CD4-positive, alpha-beta T cell treated with Interleukin-12 subunit alpha and Interleukin-12 subunit beta, for 1 hour (primary cell): Measurements from ENCODE around the gene GPR3.

ENCODE experiments used
- DNase-seq: peaks from one replicate; pipeline ENCODE4 v3.0.0-alpha.2; 2020

The GPR3 gene, protein sequence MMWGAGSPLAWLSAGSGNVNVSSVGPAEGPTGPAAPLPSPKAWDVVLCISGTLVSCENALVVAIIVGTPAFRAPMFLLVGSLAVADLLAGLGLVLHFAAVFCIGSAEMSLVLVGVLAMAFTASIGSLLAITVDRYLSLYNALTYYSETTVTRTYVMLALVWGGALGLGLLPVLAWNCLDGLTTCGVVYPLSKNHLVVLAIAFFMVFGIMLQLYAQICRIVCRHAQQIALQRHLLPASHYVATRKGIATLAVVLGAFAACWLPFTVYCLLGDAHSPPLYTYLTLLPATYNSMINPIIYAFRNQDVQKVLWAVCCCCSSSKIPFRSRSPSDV

DNA sequence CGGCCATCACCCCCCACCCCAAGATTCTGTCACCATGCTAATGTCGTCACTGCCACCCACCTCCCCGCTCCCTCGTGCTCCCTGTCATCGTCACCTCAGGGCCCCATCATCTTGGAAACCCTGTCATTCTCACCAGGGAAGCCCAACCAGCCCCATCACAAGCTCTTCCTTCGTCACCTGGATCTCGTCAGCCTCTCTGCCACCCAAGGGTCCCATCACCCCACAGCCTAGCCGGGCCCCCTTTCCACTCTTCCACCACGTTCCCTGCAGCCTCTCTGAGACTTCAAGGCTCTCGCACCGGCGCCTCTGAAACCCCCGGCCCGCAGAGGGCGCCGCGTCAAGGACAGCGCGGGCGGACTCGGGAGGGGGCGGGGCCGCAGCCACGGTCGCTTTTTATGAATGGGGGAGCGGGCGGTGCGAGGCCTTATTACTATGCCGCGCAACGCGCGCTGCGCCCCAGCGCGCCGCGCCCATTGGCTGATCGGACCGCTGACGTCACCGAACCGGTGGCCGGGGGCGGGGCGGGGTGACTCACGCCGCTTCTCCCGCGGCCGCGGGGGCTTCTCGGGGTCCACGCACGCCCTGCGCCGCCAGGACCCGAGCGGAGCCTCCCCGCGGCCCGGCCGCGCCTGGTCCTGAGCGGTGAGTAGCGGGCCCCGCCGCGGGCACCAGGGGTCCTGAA, at the start of gene GPR3:
Gene GPR3, plus strand, starts transcription at position 527 of the 682 bp plus-strand sequence. CDS start 1,177 bp downstream, outside the sequence.
- DNase-seq = peak; percentile 95

DNA sequence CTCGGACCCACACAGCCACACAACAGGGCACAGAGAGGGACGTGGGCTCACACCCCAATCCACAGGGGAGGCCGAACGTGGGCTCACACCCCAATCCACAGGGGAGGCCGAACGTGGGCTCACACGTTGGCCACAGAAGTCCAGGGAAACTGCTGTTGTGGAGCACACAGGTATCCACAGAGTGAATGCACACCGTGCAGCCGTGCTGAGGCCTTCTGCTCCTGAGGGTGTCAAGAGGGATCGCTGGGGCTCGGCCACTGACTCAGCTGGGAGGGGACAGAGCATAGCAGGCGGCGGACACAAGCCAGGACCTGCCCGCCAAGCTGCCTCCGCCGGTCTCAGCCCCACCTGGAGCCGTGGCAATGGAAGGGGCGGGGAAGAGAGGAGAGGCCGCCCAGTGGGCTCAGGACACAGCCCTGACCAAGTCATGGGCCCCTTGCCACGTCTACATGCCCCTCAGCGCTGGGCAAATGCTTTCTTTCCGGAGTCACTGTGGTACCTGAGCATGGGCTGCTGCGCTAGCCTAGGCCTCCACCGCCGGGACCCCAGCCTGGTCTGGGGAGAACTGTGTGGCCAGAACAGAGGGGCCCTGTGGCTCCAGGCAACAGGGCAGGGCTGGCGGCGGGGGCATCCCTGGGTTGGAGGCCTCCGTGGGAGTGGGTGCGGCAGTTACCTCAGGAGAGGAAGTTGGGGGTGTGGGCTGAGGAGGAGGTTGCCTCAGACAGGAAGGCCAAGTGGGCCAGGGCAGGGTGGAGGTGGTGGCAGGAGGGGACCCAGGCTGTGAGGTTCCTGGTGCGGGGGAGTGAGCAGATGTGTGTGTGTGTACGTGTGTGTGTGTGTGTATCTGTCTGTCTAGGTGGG, 49.4 kb upstream of the GPR3 start:
- peak; percentile 87 for DNase-seq

DNA sequence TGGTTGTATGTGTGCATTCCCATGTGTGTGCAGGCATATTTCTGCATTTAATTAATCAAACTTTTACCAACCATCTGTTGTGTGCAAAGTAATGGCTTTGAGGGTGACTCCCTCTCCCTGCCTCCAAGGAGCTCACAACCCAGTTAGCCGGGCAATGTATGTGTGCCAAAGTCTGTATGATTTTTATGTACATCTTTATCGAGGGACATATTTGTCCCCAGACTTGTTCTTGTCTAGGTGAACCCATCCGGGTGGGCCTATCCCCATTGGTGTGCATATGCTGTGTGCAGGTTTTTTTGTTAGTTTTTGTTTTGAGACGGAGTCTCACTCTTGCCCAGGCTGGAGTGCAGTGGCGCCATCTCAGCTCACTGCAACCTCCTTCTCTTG, 48.8 kb upstream of the GPR3 start:
- no peak for DNase-seq

DNA sequence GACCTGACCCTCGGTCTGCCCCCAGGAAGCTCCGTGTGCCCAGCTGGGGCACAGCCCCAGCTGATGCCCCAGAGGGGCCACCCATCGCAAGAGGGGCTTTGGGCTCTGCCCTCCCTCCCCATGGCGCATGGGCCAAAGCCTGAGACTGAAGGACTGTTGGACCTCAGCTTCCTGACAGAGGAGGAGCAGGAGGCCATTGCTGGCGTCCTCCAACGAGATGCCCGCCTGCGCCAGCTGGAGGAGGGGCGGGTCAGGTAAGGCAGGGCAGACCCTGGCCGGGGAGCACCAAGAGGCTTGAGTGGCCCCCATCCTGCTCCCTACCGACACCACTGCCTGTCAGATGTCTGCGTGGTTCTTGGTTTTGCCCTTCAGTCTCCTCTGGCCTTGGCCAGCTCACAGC, 47.1 kb upstream of the GPR3 start:
- DNase-seq = no peak

DNA sequence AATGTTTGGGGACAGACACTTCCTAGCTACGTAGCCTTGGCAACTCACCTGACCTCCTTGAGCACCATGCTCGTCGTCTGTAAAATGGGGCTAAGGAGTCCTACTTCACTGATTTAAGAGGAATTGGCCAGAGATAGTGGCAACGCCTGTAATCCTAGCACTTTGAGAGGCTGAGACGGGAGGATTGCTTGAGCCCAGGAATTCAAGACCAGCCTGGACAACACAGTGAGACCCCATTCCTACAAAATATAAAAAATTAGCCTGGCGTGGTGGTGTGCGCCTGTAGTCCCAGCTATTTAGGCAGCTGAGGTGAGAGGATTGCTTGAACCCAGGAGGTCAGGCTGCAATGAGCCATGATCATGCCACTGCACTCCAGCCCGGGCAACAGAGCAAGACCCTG, 46.1 kb upstream of the GPR3 start:
- no peak for DNase-seq

DNA sequence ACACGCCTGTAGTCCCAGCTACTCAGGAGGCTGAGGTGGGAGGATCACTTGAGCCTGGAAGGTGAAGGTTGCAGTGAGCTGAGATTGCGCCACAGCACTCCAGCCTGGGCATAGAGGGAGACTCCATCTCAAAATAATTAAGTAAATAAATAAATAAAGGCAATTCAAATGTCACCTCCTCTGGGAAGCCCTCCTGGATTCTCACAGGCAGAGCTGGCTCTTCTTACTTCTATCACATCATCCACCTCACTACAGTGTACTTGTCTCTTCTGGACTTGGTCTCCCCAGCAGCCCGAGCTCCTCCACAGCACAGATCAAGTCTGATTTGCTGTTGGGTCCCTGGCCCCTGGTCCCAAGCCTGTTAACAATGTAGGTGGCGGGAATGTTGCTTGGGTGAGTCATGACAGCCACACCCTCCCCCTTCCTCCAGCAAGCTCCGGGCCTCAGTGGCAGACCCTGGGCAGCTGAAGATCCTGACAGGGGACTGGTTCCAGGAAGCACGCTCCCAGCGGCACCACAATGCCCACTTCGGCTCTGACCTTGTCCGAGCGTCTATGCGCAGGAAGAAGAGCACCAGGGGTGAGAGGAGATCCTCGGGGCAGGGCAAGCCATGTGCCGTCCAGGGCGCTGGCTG, 45.3 kb upstream of the GPR3 start:
- no peak for DNase-seq

DNA sequence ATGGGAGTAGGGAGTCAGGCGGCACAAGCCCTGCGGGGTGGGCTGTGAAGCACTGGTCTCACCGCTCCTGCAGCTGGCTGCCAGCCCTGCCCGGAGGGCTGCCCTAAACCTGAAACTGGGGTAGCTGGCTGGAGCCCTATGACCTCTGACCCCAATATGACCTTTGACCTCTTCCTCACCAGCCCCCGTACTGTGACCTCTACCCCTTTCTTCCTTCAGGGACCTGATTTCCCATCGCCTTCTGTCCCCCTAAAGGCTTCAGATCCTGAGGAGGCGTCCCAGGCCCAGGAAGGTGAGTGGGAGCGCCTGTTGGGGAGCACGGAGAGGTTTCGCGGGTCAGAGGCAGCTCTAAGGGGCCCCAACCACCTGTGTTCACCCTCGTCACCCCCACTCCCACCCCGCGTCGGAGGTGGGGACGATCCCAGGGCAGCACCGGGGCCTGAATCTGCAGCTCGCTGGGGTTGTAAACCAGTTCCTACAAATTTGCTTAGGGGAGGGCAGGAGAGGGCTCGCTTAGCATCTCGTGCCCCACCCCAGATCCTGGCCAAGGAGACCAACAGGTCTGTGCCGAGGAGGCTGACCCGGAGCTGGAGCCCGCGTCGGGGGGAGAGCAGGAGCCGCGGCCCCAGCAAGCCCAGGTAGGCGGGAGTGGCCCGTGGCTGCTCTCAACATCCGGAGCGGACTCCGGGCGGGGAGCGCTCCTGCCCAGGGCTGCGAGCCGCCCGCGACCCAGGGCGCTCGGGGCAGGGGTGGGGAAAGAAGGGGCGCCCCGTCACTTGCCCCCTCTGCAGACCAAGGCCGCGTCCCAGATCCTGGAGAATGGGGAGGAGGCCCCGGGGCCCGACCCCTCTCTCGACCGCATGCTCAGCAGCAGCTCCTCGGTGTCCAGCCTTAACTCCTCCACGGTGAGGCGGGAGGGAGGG, 43.3 kb upstream of the GPR3 start:
- peak; percentile 41 for DNase-seq

DNA sequence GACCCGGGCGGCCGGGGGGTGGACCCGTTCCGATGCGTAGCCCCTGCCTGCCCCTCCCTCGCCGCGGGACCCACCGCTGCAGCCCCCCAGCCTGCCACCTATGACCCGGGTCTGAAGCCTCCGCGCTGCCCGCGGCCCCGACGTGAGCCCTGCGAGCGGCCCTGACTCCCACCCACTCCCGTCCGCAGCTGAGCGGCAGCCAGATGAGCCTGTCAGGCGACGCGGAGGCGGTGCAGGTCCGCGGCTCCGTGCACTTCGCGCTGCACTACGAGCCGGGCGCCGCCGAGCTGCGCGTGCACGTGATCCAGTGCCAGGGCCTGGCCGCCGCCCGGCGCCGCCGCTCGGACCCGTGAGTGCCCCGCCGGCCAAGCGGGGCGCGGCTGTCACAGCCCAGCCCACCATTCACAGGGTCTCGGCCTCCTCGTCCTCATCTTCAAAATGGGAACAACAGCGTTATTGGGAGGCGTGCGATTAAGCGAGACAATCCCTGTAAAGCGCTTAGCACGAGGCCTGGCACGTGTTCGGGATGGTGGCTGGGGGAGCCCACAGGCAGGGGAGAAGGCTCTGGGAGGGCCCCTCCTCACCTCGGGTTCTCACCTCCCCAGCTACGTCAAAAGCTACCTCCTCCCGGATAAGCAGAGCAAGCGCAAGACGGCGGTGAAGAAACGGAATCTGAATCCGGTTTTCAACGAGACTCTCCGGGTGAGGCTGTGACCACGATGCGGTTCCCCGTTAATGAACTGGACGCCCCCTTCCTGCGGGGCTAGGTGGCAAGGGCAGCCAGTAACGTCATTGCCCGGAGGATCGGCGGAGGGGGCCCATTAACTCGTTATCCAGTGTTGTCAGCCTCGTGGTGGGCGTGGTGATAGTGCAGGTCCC, 42.4 kb upstream of the GPR3 start:
- no peak for DNase-seq

DNA sequence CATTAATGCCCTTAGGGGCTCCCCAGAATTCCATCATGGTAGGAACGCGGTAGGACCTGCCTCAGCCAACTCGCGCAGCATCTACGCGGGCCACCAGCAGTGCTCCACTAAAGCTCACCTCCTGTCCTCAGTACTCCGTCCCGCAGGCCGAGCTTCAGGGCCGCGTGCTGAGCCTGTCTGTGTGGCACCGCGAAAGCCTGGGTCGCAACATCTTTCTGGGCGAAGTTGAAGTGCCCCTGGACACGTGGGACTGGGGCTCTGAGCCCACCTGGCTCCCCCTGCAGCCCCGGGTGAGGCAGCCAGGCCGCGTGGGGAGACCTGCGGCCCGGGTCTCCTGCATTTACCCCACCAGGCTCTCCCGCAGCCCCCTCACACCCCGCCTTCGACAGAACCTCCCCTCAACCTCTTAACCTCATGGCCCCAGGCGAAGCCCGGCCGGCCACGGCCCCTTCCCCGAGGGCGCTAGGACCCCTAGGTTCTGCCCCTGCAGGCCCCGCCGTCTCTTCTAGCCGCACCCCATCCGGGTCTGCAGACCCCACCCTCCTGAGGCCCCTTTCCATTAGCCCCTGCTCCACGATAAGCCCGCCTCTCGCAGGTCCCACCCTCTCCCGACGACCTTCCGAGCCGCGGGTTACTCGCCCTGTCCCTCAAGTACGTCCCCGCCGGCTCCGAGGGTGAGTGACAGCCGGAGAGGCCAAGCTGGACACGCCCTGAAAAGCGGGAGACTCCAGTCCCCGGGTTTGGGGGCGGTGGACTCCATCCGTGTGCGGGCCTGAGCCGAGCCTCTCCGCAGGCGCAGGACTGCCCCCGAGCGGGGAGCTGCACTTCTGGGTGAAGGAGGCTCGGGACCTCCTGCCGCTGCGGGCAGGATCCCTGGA, 41.5 kb upstream of the GPR3 start:
- DNase-seq = no peak

DNA sequence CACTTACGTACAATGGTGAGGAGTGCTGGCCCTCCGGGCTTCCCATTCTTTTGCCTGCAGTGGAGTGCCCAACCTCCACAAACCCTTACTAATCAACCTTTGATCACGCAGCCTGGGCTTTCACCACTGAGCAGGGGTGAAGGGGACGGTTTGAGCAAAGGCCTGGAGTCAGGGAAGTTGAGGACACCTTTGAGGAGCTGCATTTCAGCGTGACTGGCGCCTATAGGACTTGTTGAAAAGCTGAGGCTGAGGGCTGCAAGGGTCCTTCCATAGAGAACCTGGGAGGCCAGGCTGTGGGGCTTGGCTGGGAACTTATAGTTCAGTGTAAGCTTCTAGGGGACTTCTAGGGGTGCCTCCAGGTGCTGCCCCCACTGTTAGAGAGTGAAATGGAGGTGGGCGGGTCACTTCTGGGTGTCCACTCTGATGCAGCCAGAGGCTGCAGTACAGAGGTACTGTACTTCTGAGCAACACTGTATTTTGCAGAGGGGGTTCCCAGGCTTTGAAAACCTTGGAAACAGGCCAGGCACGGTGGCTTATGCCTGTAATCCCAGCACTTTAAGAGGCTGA, 40.8 kb upstream of the GPR3 start:
- no peak for DNase-seq

DNA sequence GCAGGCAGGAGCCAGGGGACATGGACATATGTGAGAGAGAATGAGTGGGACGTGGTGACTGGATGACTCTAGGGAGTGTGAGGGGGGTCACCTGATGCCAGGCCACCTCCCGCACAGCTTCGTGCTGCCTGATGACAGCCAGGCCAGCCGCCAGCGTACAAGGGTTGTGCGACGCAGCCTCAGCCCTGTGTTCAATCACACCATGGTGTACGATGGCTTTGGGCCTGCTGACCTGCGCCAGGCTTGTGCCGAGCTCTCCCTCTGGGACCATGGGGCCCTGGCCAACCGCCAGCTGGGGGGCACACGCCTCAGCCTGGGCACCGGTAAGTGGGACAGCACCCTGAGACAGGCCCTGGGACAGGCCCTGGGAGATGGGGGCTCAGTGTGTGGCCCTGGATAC, 39.3 kb upstream of the GPR3 start:
- no peak for DNase-seq

DNA sequence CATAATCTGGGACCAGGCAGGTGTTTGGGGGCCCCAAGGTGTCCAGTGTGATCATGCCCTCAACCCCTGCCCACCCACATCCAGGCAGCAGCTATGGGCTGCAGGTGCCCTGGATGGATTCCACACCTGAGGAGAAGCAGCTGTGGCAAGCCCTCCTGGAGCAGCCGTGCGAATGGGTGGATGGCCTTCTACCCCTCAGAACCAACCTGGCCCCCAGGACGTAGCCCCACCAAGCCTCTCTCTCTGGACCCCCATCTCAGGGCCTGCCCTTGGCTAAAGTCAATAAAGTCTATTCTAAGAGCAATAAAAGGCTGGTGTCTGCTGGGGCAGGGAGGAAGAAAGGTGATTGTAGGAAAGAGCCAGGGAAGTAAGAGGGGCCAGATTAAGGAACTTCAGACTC, 38.8 kb upstream of the GPR3 start:
- DNase-seq = no peak

DNA sequence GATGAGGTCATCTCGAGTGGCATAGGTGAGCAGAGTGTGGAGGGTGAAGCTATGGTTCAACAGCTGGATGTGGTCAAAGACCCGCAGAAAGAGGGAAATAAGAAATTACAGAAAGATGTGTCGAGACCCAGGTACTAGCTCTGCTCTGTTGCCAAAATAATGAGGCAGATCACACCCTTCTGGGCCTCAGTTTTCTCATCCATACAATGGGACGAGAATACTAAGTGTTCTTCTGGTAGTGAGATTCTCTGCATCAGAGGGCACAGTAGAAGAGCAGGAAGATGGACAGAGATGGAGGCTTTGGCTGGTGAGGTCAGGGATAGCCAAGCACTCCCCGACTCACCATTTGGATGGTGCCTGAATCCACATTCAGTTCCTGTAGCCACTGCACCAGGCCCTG, 36.7 kb upstream of the GPR3 start:
- no peak for DNase-seq

DNA sequence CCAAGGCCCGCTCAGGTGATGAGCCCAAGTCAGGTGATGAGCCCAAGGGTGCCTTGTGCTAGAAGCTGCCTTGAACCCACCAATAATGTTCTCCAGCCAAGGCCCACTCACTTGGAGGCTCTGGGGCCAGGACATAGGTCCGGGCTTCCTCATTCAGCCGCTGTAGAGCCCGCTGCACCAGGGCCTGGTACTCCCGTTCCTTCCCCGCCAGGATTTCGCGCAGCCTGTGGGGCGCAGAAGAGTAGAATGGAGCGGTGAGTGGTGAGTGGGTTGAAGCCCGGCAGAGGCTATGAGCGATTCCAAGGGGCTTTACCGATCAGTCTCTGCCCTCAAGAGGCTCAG, 36.2 kb upstream of the GPR3 start:
- no peak for DNase-seq

DNA sequence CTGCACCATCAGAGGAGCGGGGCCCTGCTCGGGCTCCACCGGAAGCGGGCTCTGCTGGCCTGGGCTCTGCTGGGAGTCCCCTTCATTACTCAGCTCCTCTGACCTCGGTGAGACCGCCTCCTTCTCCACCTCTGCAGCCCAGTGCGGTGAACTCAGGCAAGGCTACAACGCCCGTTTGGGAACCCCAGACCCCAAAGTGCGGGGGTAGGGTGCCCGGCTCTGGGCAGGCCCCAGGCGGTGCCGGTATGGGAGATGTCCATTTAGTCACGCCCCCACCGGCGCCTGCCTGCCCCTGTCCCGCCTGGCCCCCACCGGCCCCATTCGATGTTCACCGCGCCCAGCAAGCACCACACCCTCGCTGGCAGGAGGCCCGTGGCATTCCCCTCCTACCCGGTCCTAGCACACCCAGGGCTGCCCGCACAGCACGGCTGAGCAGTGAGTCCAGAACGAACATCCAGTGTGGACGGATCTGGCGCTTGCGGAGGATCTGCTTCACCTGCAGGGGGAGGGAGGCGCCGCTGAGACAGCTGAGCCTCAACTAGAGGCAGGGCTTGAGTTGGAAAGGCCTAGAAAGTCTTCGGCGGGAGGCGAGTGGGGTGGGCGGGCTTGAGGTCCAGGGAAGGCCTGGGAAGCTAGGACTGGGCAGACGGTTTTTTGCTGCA, 35.7 kb upstream of the GPR3 start:
- DNase-seq = peak; percentile 60

DNA sequence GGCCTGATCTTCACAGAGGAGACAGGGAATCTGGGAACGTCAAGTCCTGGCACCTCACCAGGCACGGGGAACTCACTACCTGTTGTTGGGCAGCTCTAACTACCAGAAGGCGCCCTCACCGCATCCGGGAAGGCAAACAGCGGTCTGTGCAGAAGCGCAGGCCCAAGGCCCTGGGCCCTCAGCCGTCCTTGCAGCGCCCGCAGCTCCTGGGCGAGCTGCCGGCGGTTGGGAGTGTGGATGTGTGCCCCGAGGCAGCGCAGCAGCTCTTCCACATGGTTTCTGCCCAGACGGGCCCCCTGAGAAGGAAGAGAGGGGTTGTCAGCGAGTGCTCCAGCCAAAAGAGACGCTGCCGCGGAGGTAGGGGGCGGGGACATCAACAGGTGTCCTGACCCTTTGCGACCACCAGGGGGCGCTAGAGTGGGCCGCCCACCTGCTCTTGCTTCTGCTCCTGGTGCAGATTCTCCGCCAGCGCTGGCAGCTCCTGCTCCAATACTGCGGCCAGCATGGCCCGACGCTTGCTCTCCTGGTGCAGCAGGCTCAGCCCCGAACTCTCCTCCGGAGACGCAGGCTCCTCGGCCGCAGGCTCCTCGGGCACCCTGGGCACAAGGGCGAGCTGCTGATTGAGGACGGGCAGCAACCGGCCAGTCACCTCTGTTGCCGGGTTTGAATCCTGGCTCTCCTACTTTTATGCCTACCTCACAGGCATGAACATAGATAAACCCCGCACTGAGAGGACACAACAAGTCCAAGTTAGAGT, 35.0 kb upstream of the GPR3 start:
- DNase-seq = peak; percentile 87

DNA sequence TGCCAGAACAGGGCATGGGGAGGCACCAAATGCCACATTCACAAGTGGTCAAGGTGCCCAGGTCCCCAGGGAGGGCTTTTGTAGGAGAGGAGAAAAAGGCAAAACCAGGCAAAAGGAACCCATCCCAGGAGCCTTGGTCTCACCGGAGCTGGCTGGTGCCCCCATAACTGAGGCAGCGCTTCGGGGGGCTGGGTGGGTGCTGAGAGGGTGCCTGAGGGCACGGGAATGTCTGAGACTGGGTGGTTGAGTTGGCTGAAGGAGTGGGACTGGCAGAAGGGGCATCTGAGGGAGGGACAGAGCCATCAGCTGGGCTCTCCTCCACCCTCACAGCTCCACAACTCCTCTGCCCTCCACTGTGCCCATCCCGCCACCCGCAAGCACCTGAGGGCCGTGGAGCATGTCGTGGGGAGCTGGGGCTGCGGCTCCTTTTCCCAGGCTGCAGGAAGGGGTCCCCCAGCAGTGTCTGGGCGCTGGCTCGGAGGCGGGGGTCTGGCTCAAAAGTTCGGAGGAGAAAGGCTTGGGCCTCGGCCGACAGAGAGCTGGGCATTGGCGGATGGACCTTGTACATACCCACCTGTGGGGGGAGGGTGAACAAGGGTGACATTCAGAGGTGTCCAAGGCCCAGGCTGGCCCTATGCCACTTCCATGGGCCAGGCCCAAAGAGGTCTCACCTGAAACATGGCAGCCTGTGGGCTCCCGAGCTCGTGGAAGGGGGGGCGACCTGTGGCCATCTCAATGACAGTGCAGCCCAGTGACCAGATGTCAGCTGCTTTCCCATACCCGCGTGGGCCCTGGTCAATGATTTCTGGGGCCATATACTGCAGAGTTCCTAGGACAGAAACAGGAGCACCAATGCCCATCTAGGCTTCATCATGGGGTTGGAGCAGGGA, 34.1 kb upstream of the GPR3 start:
- DNase-seq = no peak
